Measurements from ENCODE around the gene BCAS1.

BCAS1 gene

GRCh38 chr20:54108817-54109216 lies 38.4 kb upstream of the BCAS1 start:
- Histone ChIP-seq H3K36me3 (ENCODE audit: control insufficient read depth in 2 of 2, insufficient read depth in 1 of 2, low read length in 2 of 2) (no peaks in the 10 kb centered on the region), H3K9me3 (ENCODE audit: control insufficient read depth, insufficient read depth, low read depth, low read length) (no peaks in the 10 kb centered on the region), H3K4me1 (ENCODE audit: control insufficient read depth, insufficient read depth, low read length) (no peaks in the 10 kb centered on the region), H3K27ac (ENCODE audit: extremely low read depth, low read depth, low read length) (no peak overlapping the region), H3K4me3 (ENCODE audit: low read depth, low read length) (no peak overlapping the region)
- POLR2A ChIA-PET = no interaction called here
- TF ChIP-seq ZIC2 (tag by site-specific recombination; IDR thresholded peaks at IDR 0.05) (no peak), ZNF600 (tag by site-specific recombination; IDR thresholded peaks at IDR 0.05) (no peak), ZNF704 (tag by site-specific recombination; IDR thresholded peaks at IDR 0.05) (no peak), ZFP41 (tag by site-specific recombination; IDR thresholded peaks at IDR 0.05; ENCODE audit: borderline replicate concordance) (no peak), TCF7L2 (IDR thresholded peaks at IDR 0.05; ENCODE audit: borderline replicate concordance, low read depth, low read length) (no peak)
- CTCF ChIA-PET = interaction anchor here (0.7 to 1.3 kb wide), 3 partner anchors 12 to 89 kb away, joined by 3 to 4 read pairs (median 3); no protein-coding TSS in a partner anchor

- POLR2A ChIA-PET = no interaction called here
- H3K4me1 ChIP-seq (ENCODE audit: control insufficient read depth, insufficient read depth, low read length) = no peaks in the 10 kb centered on the region
- H3K27ac ChIP-seq (ENCODE audit: extremely low read depth, low read depth, low read length) = no peak overlapping the region
- TF ChIP-seq PRDM10 (tag by site-specific recombination; IDR thresholded peaks at IDR 0.05) = no peak
- TF ChIP-seq ZNF26 (tag by site-specific recombination; IDR thresholded peaks at IDR 0.05) = no peak
- no peak for TF ChIP-seq ZNF558 (tag by site-specific recombination; IDR thresholded peaks at IDR 0.05)
- no peak for TF ChIP-seq ZNF518A (tag by site-specific recombination; conservative IDR thresholded peaks at IDR 0.05; ENCODE audit: low read depth)
- H3K4me3 ChIP-seq (ENCODE audit: low read depth, low read length) = no peak overlapping the region
- H3K9me3 ChIP-seq (ENCODE audit: control insufficient read depth, insufficient read depth, low read depth, low read length) = no peaks in the 10 kb centered on the region
- CTCF ChIA-PET = no interaction called here
- no peaks in the 10 kb centered on the region for H3K36me3 ChIP-seq (ENCODE audit: control insufficient read depth in 2 of 2, insufficient read depth in 1 of 2, low read length in 2 of 2)
These were observed 37.9 kb upstream of the BCAS1 start for GRCh38 chr20:54108326-54108642.

Data from HEK293 (cell line).